PFSK-1 (cell line): Measurements from ENCODE around the gene KLHL25.

ENCODE experiments used
- FOXP2 ChIP-seq: optimal IDR thresholded peaks from 2 replicates; pipeline ENCODE3; 2011; ENCODE audit warnings: borderline replicate concordance, control low read depth, inconsistent platforms; ENCODE audit not compliant: insufficient read depth; ENCODE audit errors: extremely low read length, extremely low read depth
- POLR2AphosphoS5 ChIP-seq: IDR thresholded peaks from 2 replicates; pipeline ENCODE4 v1.6.1; 2012; ENCODE audit warnings: low read depth, mild to moderate bottlenecking, control low read depth, low read length, moderate library complexity
- SIN3A ChIP-seq: IDR thresholded peaks from 2 replicates; pipeline ENCODE4 v1.6.1; 2012; ENCODE audit warnings: mild to moderate bottlenecking, low read length, moderate library complexity, borderline replicate concordance; ENCODE audit not compliant: insufficient read depth
- TAF1 ChIP-seq: IDR thresholded peaks from 2 replicates; pipeline ENCODE4 v1.6.1; 2012; ENCODE audit warnings: low read length, control low read depth, borderline replicate concordance; ENCODE audit not compliant: insufficient read depth
- TF ChIP-seq, protein P1 (sequence below), 2 experiments: IDR thresholded peaks; 2 replicates each; pipeline versions ENCODE4 v1.6.1 to v1.8.0; 2011 to 2012; ENCODE audit warnings: low read depth in 2 of 2, low read length in 2 of 2, control low read depth in 1 of 2, inconsistent platforms in 1 of 2, mild to moderate bottlenecking in 1 of 2, moderate library complexity in 1 of 2; ENCODE audit not compliant: insufficient read depth in 1 of 2

The KLHL25 gene

DNA sequence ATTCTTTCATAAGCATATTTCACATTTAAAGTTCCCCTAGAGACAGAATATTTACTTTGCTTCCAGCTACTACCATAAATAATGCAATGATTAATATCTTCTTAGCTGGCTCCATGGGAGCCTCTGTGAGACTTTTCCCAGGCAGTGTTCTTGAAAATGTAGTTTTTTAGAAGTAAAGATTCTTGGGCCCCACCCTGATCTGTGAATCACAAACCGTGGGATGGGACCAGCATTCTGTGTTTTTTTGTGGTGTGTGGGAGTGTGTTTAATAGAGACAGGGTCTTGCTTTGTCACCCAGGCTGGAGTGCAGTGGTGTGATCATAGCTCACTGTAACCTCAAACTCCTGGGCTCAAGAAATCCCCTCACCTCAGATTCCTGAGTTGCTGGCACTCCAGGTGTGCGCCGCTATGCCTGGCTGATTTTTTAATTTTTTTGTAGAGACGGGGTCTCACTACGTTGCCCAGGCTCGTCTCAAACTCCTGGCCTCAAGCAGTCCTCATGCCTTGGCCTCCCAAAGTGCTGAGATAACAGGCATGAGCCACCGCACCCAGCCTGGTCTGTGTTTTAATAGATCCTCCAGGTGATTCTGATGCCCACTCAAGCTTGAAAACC is 83.0 kb downstream of the KLHL25 start:
- no peak for TF ChIP-seq FOXP2
- TF ChIP-seq, protein P1, sequence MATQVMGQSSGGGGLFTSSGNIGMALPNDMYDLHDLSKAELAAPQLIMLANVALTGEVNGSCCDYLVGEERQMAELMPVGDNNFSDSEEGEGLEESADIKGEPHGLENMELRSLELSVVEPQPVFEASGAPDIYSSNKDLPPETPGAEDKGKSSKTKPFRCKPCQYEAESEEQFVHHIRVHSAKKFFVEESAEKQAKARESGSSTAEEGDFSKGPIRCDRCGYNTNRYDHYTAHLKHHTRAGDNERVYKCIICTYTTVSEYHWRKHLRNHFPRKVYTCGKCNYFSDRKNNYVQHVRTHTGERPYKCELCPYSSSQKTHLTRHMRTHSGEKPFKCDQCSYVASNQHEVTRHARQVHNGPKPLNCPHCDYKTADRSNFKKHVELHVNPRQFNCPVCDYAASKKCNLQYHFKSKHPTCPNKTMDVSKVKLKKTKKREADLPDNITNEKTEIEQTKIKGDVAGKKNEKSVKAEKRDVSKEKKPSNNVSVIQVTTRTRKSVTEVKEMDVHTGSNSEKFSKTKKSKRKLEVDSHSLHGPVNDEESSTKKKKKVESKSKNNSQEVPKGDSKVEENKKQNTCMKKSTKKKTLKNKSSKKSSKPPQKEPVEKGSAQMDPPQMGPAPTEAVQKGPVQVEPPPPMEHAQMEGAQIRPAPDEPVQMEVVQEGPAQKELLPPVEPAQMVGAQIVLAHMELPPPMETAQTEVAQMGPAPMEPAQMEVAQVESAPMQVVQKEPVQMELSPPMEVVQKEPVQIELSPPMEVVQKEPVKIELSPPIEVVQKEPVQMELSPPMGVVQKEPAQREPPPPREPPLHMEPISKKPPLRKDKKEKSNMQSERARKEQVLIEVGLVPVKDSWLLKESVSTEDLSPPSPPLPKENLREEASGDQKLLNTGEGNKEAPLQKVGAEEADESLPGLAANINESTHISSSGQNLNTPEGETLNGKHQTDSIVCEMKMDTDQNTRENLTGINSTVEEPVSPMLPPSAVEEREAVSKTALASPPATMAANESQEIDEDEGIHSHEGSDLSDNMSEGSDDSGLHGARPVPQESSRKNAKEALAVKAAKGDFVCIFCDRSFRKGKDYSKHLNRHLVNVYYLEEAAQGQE (IDR thresholded peaks at IDR 0.05; ENCODE audit: insufficient read depth in 1 of 2, low read depth in 2 of 2, low read length in 2 of 2): no peak
- TF ChIP-seq TAF1: no peak
- TF ChIP-seq SIN3A: no peak
- no peak for TF ChIP-seq POLR2AphosphoS5

- TF ChIP-seq SIN3A (no peak), FOXP2 (no peak), TAF1 (no peak), POLR2AphosphoS5 (no peak)
- TF ChIP-seq, protein P1 (IDR thresholded peaks at IDR 0.05; ENCODE audit: insufficient read depth in 1 of 2, low read depth in 2 of 2, low read length in 2 of 2): no peak
These were observed 84.3 kb downstream of the KLHL25 start for GRCh38 chr15:85710340-85710842.
